Body of pancreas (tissue), 4 donors: Measurements from ENCODE around the gene SCARF1. TPM values are rescaled to one million over a fixed set of nuclear protein-coding genes. Genes with fewer than 3 reads are reported as not detected.

Experiments
- ATAC-seq: fragments of 150-250 bp; one replicate; pipeline ENCODE4 v1.9.1; 2016
- DNase-seq, 4 donors: peaks; one replicate each; pipeline ENCODE4 v3.0.0-alpha.2; 2019
- H3K27ac ChIP-seq, 4 donors: fragments of 200-600 bp; sonication (generic); 1 replicate in 3 of 4; 2 replicates in 1 of 4; pipeline versions ENCODE4 v1.5.1 to v1.6.1; 2016 to 2019; ENCODE audit warnings: mild to moderate bottlenecking in 1 of 4, mixed read lengths in 1 of 4, moderate library complexity in 1 of 4
- H3K27me3 ChIP-seq, 2 donors: fragments of 200-600 bp; sonication (generic); one replicate each; pipeline ENCODE4 v1.6.0; 2016; ENCODE audit warnings: mild to moderate bottlenecking in 1 of 2
- H3K36me3 ChIP-seq, 2 donors: fragments of 200-600 bp; sonication (generic); replicated peaks in 1 of 2; 2 replicates each; pipeline ENCODE4 v1.5.1; 2016; ENCODE audit warnings: low read depth in 2 of 2; ENCODE audit not compliant: insufficient read depth in 1 of 2
- H3K4me1 ChIP-seq: fragments of 200-600 bp; sonication (generic); one replicate; pipeline ENCODE4 v1.6.0; 2016
- H3K4me3 ChIP-seq, 2 donors: fragments of 200-600 bp; sonication (generic); 1 replicate in 1 of 2; 2 replicates in 1 of 2; pipeline ENCODE4 v1.5.1; 2016 to 2019
- H3K9me3 ChIP-seq, 3 donors: fragments of 200-600 bp; sonication (generic); 1 replicate in 2 of 3; 2 replicates in 1 of 3; pipeline ENCODE4 v1.5.1; 2016
- CTCF ChIP-seq, 7 experiments: fragments of 450-650 bp in 4 of 7; fragments of 200-600 bp in 3 of 7; sonication (generic) in 3 of 7; IDR thresholded peaks; one replicate each; pipeline ENCODE4 v1.5.1; 2016 to 2019; ENCODE audit warnings: antibody characterized with exemption in 7 of 7
- POLR2A ChIP-seq, 3 donors: fragments of 450-650 bp; IDR thresholded peaks; one replicate each; pipeline ENCODE4 v1.6.1; 2016; ENCODE audit warnings: antibody characterized with exemption in 3 of 3, mild to moderate bottlenecking in 2 of 3
- WGBS, 2 donors: methylation state at CpG; one replicate each; pipeline ENCODE4 v1.1.5; 2017; 5-methylcytosine and 5-hydroxymethylcytosine counted together
- intact Hi-C: fragments of 100-400 bp; cut with DNase I; formaldehyde crosslinking; loops from one replicate; pipeline ENCODE4 v1.15.1; 2023
- total RNA-seq, 2 donors: library from RNA; depleted of rRNA; stranded (reverse); fragments of >200 nt; gene quantifications; one replicate each; pipeline ENCODE4 v1.1.0, GENCODE V29; 2016

The SCARF1 gene
- total RNA-seq, 2 donors from 2014 or later: 9.1 to 15.5 TPM

GRCh38 chr17:1648173-1648962 lies 2.8 kb upstream of the SCARF1 start:
- Histone ChIP-seq H3K9me3 (no peaks in the 10 kb centered on the region), H3K27me3 (no peaks in the 10 kb centered on the region), H3K27ac (peak overlapping the region; percentile 53 to 100 (median 86)), H3K36me3 (peaks cover 8 to 23% of the 10 kb centered on the region in 2 donors), H3K4me3 (peak overlapping the region; percentile 20 to 33), H3K4me1 (peaks cover 60% of the 10 kb centered on the region)
- DNase-seq: peak in 3 of 4 donors; percentile 54 to 55 (median 55)
- no peak for ATAC-seq
- peak in 3 of 7 experiments; percentile 85 to 99 (median 90) for TF ChIP-seq CTCF (IDR thresholded peaks at IDR 0.05)
- no peak for TF ChIP-seq POLR2A (IDR thresholded peaks at IDR 0.05)
- WGBS, 2 donors: 7 to 9% methylated on average over 24 to 50 of the region's 54 CpGs
- intact Hi-C loops: no loop called here

- no peak overlapping the region for H3K27ac ChIP-seq
- 52 to 69% methylated on average over 8 to 11 of the region's 11 CpGs for WGBS, 2 donors
- intact Hi-C loops: no loop called here
Measured at GRCh38 chr17:1647802-1648171, 2.3 kb upstream of the SCARF1 start.

GRCh38 chr17:1646199-1646875 lies 805 bp upstream of the SCARF1 start:
- H3K27me3 ChIP-seq: no peaks in the 10 kb centered on the region
- TF ChIP-seq POLR2A (IDR thresholded peaks at IDR 0.05) (no peak), CTCF (IDR thresholded peaks at IDR 0.05) (no peak)
- intact Hi-C loops: no loop called here
- DNase-seq (no peak), ATAC-seq (no peak)
- H3K4me3 ChIP-seq: no peak overlapping the region
- 78 to 83% methylated on average over 9 to 12 of the region's 13 CpGs for WGBS, 2 donors
- H3K27ac ChIP-seq: no peak overlapping the region
- peaks cover 0 to 8% of the 10 kb centered on the region in 2 donors for H3K36me3 ChIP-seq
- H3K4me1 ChIP-seq: peaks cover 61% of the 10 kb centered on the region
- no peaks in the 10 kb centered on the region for H3K9me3 ChIP-seq

More at GRCh38 chr17:1647802-1648171, 2.3 kb upstream of the SCARF1 start:
- no peaks in the 10 kb centered on the region for H3K27me3 ChIP-seq
- H3K4me3 ChIP-seq: no peak overlapping the region
- DNase-seq (peak in 1 of 4 donors; percentile 23), ATAC-seq (no peak)
- TF ChIP-seq CTCF (IDR thresholded peaks at IDR 0.05): no peak
- no peak for TF ChIP-seq POLR2A (IDR thresholded peaks at IDR 0.05)
- peaks cover 2 to 17% of the 10 kb centered on the region in 2 donors for H3K36me3 ChIP-seq
- H3K4me1 ChIP-seq: peaks cover 61% of the 10 kb centered on the region
- no peaks in the 10 kb centered on the region for H3K9me3 ChIP-seq

- H3K4me3 ChIP-seq: no peak overlapping the region
- H3K4me1 ChIP-seq: peaks cover 54% of the 10 kb centered on the region
- peak overlapping the region in 3 of 4 donors; percentile 23 to 62 (median 54) for H3K27ac ChIP-seq
- intact Hi-C loops: no loop called here
- H3K36me3 ChIP-seq: no peaks in the 10 kb centered on the region
- DNase-seq (no peak), ATAC-seq (no peak)
- TF ChIP-seq CTCF (IDR thresholded peaks at IDR 0.05): no peak
- TF ChIP-seq POLR2A (IDR thresholded peaks at IDR 0.05): no peak
- H3K27me3 ChIP-seq: no peaks in the 10 kb centered on the region
- WGBS, 2 donors: 63 to 86% methylated on average over 8 to 14 of the region's 15 CpGs
- no peaks in the 10 kb centered on the region for H3K9me3 ChIP-seq
Measured at GRCh38 chr17:1644493-1645206, 882 bp downstream of the SCARF1 start.
